ENCODE data around the gene CAPRIN1. TPM values are rescaled to one million over a fixed set of nuclear protein-coding genes. Genes with fewer than 3 reads are reported as not detected.

Gene CAPRIN1
- total RNA-seq, 1 experiment from 2014 or later, result 165 TPM

- no peak for DNase-seq (ENCODE audit: low read depth)
These were observed 94.4 kb downstream of the CAPRIN1 start for GRCh38 chr11:34145847-34146381.

GRCh38 chr11:34146411-34146810, 94.9 kb downstream of the CAPRIN1 start:
- no peak for DNase-seq (ENCODE audit: low read depth)

GRCh38 chr11:34146866-34147265, 95.3 kb downstream of the CAPRIN1 start:
- no peak for DNase-seq (ENCODE audit: low read depth)

- no peak for DNase-seq (ENCODE audit: low read depth)
These were observed 96.0 kb downstream of the CAPRIN1 start for GRCh38 chr11:34147581-34147980.

- no peak for DNase-seq (ENCODE audit: low read depth)
These were observed 97.1 kb downstream of the CAPRIN1 start for GRCh38 chr11:34148504-34149165.

GRCh38 chr11:34149274-34149673, 97.7 kb downstream of the CAPRIN1 start:
- DNase-seq (ENCODE audit: low read depth), result no peak

GRCh38 chr11:34149786-34150185, 98.3 kb downstream of the CAPRIN1 start:
- peak; percentile 11 for DNase-seq (ENCODE audit: low read depth)

- DNase-seq (ENCODE audit: low read depth), result peak; percentile 56
These were observed 99.1 kb downstream of the CAPRIN1 start for GRCh38 chr11:34150494-34151151.

Other genes starting within 250 kb of the CAPRIN1 start
- gene LMO2, start 159.7 kb upstream of the CAPRIN1 start, total RNA-seq (2014; rRNA removed; shearing (Covaris generic)), result 0.12 and 0.59 TPM in 2 replicates
- gene NAT10, start 53.9 kb downstream of the CAPRIN1 start, total RNA-seq (2014; rRNA removed; shearing (Covaris generic)), result 19.2 and 20.7 TPM in 2 replicates

All from RPMI7951 (cell line).